Thyroid gland (tissue), 4 donors: ENCODE data around the gene TMEM52B. TPM values are rescaled to one million over a fixed set of nuclear protein-coding genes. Genes with fewer than 3 reads are reported as not detected.
A peak's percentile ranks its signal among the peaks of the same experiment; 100 is the strongest.

Experiments used
- DNase-seq, 2 donors: peaks; one replicate each; pipeline ENCODE4 v3.0.0-alpha.2; 2019
- H3K27ac ChIP-seq, 3 donors: fragments of 200-600 bp; sonication (generic); 1 replicate in 2 of 3; 2 replicates in 1 of 3; pipeline ENCODE4 v1.5.1; 2016 to 2019; ENCODE audit warnings: mild to moderate bottlenecking in 1 of 3, moderate library complexity in 1 of 3
- H3K27me3 ChIP-seq: fragments of 200-600 bp; sonication (generic); one replicate; pipeline ENCODE4 v1.5.1; 2019
- H3K36me3 ChIP-seq, 2 donors: fragments of 200-600 bp; sonication (generic); one replicate each; pipeline ENCODE4 v1.5.1; 2016 to 2019
- H3K4me1 ChIP-seq, 2 donors: fragments of 200-600 bp; sonication (generic); one replicate each; pipeline ENCODE4 v1.5.1; 2017 to 2019
- H3K4me3 ChIP-seq, 3 donors: fragments of 200-600 bp; sonication (generic); replicated peaks in 1 of 3; 1 replicate in 2 of 3; 2 replicates in 1 of 3; pipeline ENCODE4 v1.5.1; 2016; ENCODE audit warnings: mild to moderate bottlenecking in 1 of 3
- H3K9me3 ChIP-seq: fragments of 200-600 bp; sonication (generic); one replicate; pipeline ENCODE4 v1.5.1; 2017
- CTCF ChIP-seq, 6 experiments: fragments of 200-600 bp in 3 of 6; fragments of 450-650 bp in 3 of 6; sonication (generic) in 3 of 6; IDR thresholded peaks; one replicate each; pipeline ENCODE4 v1.5.1; 2016 to 2019; ENCODE audit warnings: antibody characterized with exemption in 6 of 6, mild to moderate bottlenecking in 2 of 6, inconsistent platforms in 1 of 6, moderate library complexity in 1 of 6
- POLR2A ChIP-seq, 2 donors: fragments of 450-650 bp; IDR thresholded peaks; one replicate each; pipeline ENCODE4 v1.6.1; 2017; ENCODE audit warnings: antibody characterized with exemption in 2 of 2, mild to moderate bottlenecking in 2 of 2, moderate library complexity in 1 of 2
- WGBS, 2 donors: methylation state at CpG; one replicate each; pipeline ENCODE4 v1.1.5; 2017; 5-methylcytosine and 5-hydroxymethylcytosine counted together
- intact Hi-C: fragments of 100-400 bp; cut with DNase I; formaldehyde crosslinking; loops from one replicate; pipeline ENCODE4 v1.15.1; 2023
- total RNA-seq, 4 donors: library from RNA; depleted of rRNA; stranded (reverse); fragments of >200 nt; gene quantifications; one replicate each; pipeline ENCODE4 v1.2.3, GENCODE V29; 2016

The TMEM52B gene
- total RNA-seq, 4 donors from 2014 or later: not detected

- 6 to 8% methylated on average over 18 to 24 of the region's 46 CpGs for WGBS, 2 donors
- intact Hi-C loops: no loop called here
- no peak for TF ChIP-seq POLR2A (IDR thresholded peaks at IDR 0.05)
- peak; percentile 67 to 82 (median 72) for TF ChIP-seq CTCF (IDR thresholded peaks at IDR 0.05)
- Histone ChIP-seq H3K4me3 (peak overlapping the region; percentile 26 to 54 (median 38)), H3K27ac (peak overlapping the region in 2 of 3 donors; percentile 48 to 63), H3K4me1 (peaks cover 7 to 10% of the 10 kb centered on the region in 2 donors), H3K27me3 (no peaks in the 10 kb centered on the region), H3K9me3 (no peaks in the 10 kb centered on the region), H3K36me3 (no peaks in the 10 kb centered on the region)
- DNase-seq: peak; percentile 53 to 61
These were observed 25.3 kb upstream of the TMEM52B start for GRCh38 chr12:10153271-10154144.

- Histone ChIP-seq H3K4me3 (peak overlapping the region in 1 of 3 donors; percentile 54), H3K36me3 (no peaks in the 10 kb centered on the region), H3K9me3 (no peaks in the 10 kb centered on the region), H3K4me1 (peaks cover 7 to 10% of the 10 kb centered on the region in 2 donors), H3K27me3 (no peaks in the 10 kb centered on the region), H3K27ac (no peak overlapping the region)
- 53 to 63% methylated on average over 6 of the region's 6 CpGs for WGBS, 2 donors
- intact Hi-C loops: no loop called here
- TF ChIP-seq CTCF (IDR thresholded peaks at IDR 0.05): no peak
- no peak for TF ChIP-seq POLR2A (IDR thresholded peaks at IDR 0.05)
- no peak for DNase-seq
These were observed 24.7 kb upstream of the TMEM52B start for GRCh38 chr12:10154145-10154496.

DNA sequence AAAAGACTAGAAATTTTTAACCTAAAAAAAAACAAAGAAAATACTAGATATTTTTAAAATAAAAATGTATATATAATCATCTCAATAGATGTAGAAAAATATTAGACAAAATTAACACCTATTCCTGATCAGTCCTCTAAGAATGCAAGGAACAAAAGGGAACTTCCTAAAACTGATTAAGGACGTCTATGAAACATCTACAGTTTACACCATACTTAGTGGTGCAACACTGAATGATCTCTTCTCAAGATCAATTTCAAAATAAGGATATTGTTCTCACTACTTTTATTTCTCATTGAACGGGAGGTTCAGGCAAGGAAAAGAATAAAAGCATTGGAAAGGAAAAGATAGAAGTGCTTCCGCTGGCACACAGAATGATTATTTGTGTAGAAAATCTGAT is 22.9 kb upstream of the TMEM52B start:
- Histone ChIP-seq H3K27me3 (no peaks in the 10 kb centered on the region), H3K9me3 (no peaks in the 10 kb centered on the region), H3K36me3 (no peaks in the 10 kb centered on the region), H3K4me1 (peaks cover 7 to 10% of the 10 kb centered on the region in 2 donors), H3K4me3 (no peak overlapping the region), H3K27ac (no peak overlapping the region)
- no peak for TF ChIP-seq POLR2A (IDR thresholded peaks at IDR 0.05)
- TF ChIP-seq CTCF (IDR thresholded peaks at IDR 0.05): no peak
- no peak for DNase-seq
- WGBS, 2 donors: 80 to 89% methylated on average over 3 of the region's 3 CpGs
- intact Hi-C loops: no loop called here

DNA sequence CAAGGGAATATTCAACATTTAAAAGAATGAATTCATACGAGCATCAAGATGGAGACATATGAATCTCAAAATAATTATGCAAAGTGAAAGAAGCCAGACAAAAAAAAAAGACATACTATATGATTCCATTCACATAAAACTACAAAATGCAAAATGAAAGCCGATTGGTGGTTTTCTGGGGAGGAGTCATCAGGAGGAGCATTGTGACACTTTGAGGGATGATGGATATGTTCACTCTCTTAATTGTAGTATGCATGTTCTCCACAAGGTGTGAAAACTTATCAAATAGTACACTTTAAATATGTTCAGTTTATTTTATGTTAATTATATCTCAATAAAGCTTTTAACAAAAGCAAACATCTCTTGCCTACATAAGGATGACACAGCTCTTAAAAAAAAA is 20.4 kb upstream of the TMEM52B start:
- no peak for TF ChIP-seq CTCF (IDR thresholded peaks at IDR 0.05)
- no peak for TF ChIP-seq POLR2A (IDR thresholded peaks at IDR 0.05)
- intact Hi-C loops: no loop called here
- H3K4me3 ChIP-seq: no peak overlapping the region
- H3K27ac ChIP-seq: no peak overlapping the region
- no peak for DNase-seq
- 91 to 94% methylated on average over 2 of the region's 2 CpGs for WGBS, 2 donors
- H3K27me3 ChIP-seq: no peaks in the 10 kb centered on the region
- H3K9me3 ChIP-seq: no peaks in the 10 kb centered on the region
- no peaks in the 10 kb centered on the region for H3K36me3 ChIP-seq
- H3K4me1 ChIP-seq: peaks cover 5 to 6% of the 10 kb centered on the region in 2 donors

DNA sequence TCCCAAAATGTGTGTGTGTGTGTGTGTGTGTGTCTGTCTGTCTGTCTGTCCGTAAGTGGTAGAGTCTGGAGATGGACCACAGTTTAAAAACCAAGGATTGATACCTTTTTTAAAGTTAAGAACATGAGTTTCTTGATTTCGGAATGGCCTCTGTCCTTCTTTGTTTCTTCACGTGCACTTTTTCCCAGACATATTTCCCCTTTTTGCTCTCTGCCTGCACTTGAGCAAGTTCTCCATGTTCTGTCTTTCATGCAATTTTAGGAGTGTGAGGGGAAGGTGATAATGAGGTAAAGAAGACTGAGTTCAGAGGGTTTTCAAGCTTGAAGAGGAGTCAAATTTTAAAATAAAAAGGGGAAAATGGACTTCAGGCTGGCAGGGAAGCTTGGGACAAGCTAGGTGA is 19.6 kb upstream of the TMEM52B start:
- no peaks in the 10 kb centered on the region for H3K4me1 ChIP-seq
- H3K9me3 ChIP-seq: no peaks in the 10 kb centered on the region
- no peak overlapping the region for H3K27ac ChIP-seq
- intact Hi-C loops: no loop called here
- no peaks in the 10 kb centered on the region for H3K36me3 ChIP-seq
- no peak overlapping the region for H3K4me3 ChIP-seq
- no peak for DNase-seq
- no peaks in the 10 kb centered on the region for H3K27me3 ChIP-seq
- 56 to 68% methylated on average over 3 of the region's 3 CpGs for WGBS, 2 donors
- no peak for TF ChIP-seq POLR2A (IDR thresholded peaks at IDR 0.05)
- TF ChIP-seq CTCF (IDR thresholded peaks at IDR 0.05): no peak
